Stimulated activated naive B cell treated with anti-CD40 and anti-IgM and Interleukin-4, amounts not matched to agents 10 μg/mL and 1 μg/mL and 100 μg/mL, for 72 hours (primary cell): ENCODE results near the gene PFDN1.

Experiments
- ATAC-seq, 2 donors: fragments of 150-1000 bp; cut with Tn5 transposase; replicated peaks; 2 replicates each; pipeline ENCODE4 v1.10.0; 2021; ENCODE audit warnings: moderate library complexity in 1 of 2
- DNase-seq: peaks from one replicate; pipeline ENCODE4 v3.0.0; 2021
- H3K27ac Mint-ChIP-seq: one replicate; pipeline ENCODE4 v1.8.0; 2022; ENCODE audit warnings: mild to moderate bottlenecking, mixed read lengths
- H3K27me3 Mint-ChIP-seq, 2 donors: one replicate each; pipeline ENCODE4 v1.8.0; 2022; ENCODE audit warnings: mixed read lengths in 2 of 2
- H3K36me3 Mint-ChIP-seq, 2 donors: one replicate each; pipeline ENCODE4 v1.8.0; 2022; ENCODE audit warnings: mixed read lengths in 2 of 2, mild to moderate bottlenecking in 1 of 2
- H3K4me1 Mint-ChIP-seq, 2 donors: one replicate each; pipeline ENCODE4 v1.8.0; 2022; ENCODE audit warnings: mixed read lengths in 2 of 2, mild to moderate bottlenecking in 1 of 2
- H3K4me3 Mint-ChIP-seq, 2 donors: one replicate each; pipeline ENCODE4 v1.8.0; 2022; ENCODE audit warnings: mild to moderate bottlenecking in 2 of 2, mixed read lengths in 2 of 2, moderate library complexity in 1 of 2
- H3K9me3 Mint-ChIP-seq, 2 donors: one replicate each; pipeline ENCODE4 v1.8.0; 2022; ENCODE audit warnings: mixed read lengths in 2 of 2, mild to moderate bottlenecking in 1 of 2

The PFDN1 gene

DNA sequence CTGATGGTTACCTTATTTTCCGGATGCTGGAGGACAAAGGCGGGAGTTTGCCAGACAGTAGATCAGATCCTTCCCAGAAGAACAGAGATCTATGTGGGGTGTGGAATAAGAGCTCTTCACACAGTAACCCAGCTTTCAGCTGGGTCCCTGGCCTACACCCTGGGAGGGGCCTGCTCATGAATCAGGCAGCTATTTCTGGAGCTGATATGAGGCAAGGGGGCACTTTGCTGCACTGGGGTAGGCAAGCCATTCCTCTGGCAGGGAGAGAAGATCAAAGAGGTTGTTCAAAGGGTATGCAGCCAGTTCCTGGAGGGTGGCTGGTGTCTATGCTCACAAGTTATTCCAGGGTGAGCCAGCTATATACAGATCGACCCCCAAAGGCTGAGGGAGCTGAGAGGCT lies 79.3 kb downstream of the PFDN1 start:
- H3K9me3 Mint-ChIP-seq = no peaks in the 10 kb centered on the region
- H3K27ac Mint-ChIP-seq = no peak overlapping the region
- peaks cover 19 to 25% of the 10 kb centered on the region in 2 donors for H3K4me1 Mint-ChIP-seq
- ATAC-seq (no peak), DNase-seq (no peak)
- no peak overlapping the region for H3K4me3 Mint-ChIP-seq
- H3K36me3 Mint-ChIP-seq = peaks cover 11% of the 10 kb centered on the region in 2 donors
- no peaks in the 10 kb centered on the region for H3K27me3 Mint-ChIP-seq

DNA sequence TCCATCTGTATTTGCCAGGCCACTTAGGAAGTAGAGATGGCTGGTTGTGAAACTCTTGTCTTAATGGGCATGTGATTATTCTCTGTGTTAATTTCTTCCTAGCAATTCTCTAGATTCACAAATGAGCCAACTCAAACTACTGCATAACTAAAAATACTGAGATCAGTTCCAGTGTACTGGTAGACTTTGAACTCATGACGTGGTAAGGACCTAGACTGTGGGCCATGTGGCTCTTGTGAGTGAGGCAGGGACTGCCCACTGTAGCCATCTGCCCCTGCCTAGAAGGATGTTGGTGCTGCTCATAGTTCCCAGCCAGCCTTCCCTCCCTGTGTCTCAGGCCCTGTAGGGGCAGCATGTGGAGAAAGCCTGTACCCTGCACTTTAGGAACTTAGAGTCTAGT lies 80.5 kb downstream of the PFDN1 start:
- Mint-ChIP-seq H3K27me3 (no peaks in the 10 kb centered on the region), H3K9me3 (no peaks in the 10 kb centered on the region), H3K27ac (no peak overlapping the region), H3K36me3 (peaks cover 11% of the 10 kb centered on the region in 2 donors), H3K4me1 (peaks cover 19 to 25% of the 10 kb centered on the region in 2 donors), H3K4me3 (no peak overlapping the region)
- ATAC-seq (no peak), DNase-seq (no peak)

DNA sequence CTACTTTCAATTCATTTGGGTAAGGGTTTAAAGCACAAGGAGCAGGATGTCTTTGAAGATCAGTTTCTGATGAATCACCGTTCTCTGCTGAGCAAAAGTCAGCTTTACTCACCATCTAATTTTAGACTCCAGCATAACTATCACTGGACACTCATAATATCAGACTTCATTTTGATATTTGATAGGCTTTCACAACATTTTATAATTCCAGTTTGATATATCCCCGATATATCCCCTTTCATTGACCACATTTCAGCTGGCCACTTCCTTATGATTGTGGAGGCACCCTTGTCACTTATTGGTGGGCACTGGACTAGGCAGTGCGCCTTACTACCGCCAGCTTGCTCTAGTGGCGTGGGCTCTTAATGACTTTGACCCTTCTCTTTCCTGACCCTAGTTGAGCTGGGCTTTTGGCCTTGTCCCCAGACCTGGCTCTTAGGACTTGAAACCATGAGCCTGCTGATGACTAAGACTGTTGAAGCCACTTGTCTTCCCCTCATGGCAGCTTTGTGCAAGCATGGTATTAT lies 81.1 kb downstream of the PFDN1 start:
- no peak for DNase-seq
- Mint-ChIP-seq H3K36me3 (peaks cover 11% of the 10 kb centered on the region in 2 donors), H3K4me1 (peaks cover 19 to 25% of the 10 kb centered on the region in 2 donors), H3K27ac (peak overlapping the region; percentile 49), H3K27me3 (no peaks in the 10 kb centered on the region), H3K4me3 (no peak overlapping the region), H3K9me3 (no peaks in the 10 kb centered on the region)
- peak; percentile 36 to 59 for ATAC-seq

DNA sequence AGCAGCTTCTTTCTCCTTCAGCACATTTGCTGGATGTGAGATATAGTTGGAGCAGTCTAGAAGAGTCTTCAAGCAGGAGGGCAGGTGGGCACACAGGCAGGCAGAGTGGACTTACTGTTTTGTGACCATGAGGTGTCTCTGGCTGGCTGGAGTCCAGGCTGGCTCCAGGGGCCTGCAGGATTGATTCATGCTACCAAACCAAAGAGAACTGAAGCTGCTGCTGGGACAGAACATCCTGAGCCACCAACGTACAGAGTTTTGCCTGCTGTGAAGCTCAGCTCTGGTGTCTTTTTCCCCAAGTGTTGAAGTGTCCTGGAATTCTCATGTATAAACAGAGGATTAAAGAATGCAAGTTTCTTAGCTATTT lies 82.2 kb downstream of the PFDN1 start:
- no peaks in the 10 kb centered on the region for H3K27me3 Mint-ChIP-seq
- H3K36me3 Mint-ChIP-seq = peaks cover 5 to 11% of the 10 kb centered on the region in 2 donors
- no peak for ATAC-seq
- peak overlapping the region; percentile 42 for H3K27ac Mint-ChIP-seq
- no peaks in the 10 kb centered on the region for H3K9me3 Mint-ChIP-seq
- peaks cover 19 to 25% of the 10 kb centered on the region in 2 donors for H3K4me1 Mint-ChIP-seq
- no peak overlapping the region for H3K4me3 Mint-ChIP-seq
- no peak for DNase-seq

DNA sequence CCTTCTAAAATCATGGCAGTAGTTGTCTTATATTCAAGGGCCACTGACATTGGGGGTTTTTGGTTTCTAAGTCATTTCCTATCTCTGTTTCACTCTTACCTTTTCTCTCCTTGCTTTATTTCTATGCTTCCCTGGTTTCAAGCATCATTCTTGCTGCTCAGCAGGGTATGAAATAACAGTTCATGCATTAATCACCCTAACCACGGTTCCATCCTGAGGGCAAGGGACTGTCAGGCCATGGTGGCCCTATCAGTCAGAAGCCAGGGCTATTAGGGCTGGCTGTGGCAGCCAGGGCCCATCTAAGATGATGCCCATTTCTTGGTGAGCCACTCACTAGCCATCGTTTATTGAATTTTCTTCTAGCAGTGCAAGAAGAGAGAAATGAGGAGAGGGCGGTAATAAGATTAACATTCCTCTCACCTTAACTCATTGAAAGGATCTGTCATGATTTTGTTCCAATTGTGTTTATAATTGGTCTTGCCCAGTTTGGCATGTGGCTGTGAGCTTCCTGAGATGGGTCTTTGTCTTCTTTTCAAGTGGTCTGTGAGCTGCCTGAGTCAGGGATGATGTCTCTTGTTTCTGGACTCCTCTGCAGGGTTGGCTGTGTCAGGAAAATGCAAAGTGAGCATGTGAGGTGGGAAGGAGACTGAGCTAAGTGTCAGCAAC lies 82.7 kb downstream of the PFDN1 start:
- H3K9me3 Mint-ChIP-seq = no peaks in the 10 kb centered on the region
- peaks cover 19 to 25% of the 10 kb centered on the region in 2 donors for H3K4me1 Mint-ChIP-seq
- H3K27ac Mint-ChIP-seq = peak overlapping the region; percentile 42
- no peak overlapping the region for H3K4me3 Mint-ChIP-seq
- H3K36me3 Mint-ChIP-seq = peaks cover 5 to 11% of the 10 kb centered on the region in 2 donors
- ATAC-seq (peak; percentile 84 to 93), DNase-seq (peak; percentile 13)
- no peaks in the 10 kb centered on the region for H3K27me3 Mint-ChIP-seq

DNA sequence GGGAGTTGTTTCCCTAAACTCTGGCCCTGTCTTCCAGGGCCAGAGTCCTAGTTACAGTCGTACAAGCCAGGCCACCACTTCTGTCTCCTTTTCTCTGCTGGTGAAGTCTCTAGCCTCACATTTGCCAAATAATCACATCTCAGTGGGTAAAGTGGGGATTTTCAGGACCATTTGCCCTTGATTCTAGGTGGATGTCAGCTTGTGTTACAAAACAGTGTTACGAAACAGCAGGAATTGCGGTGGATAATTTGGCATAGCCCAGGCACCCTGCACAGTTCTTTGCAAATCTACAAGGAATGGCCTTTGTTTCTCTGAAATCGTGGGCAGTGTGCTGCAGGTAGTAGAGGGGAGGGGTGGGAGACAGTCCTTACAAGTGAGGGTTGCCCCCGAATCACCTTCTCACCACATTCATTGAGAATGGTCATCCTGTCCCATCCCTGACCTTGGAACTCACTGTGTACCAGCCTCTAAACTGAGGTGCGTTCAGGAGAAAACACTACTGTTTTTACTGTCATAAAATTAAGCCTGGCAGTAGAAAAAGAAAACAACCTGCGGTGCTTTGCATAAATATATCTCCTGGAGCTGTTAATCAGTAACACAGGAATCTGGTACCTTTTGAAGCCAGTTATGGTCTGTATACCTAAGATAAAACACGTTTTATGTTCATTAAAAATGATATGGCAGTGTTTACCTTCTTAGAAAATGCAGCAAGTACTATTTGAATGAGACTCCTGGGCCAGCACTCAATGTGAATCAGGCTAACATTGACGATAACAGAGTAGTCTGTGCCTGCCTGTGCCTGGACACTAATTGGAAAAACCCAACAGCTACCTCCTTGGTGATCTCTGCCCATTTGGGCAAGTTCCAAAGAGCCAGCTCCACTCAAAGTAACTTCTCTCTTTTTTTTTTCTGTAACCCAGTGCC lies 83.6 kb downstream of the PFDN1 start:
- H3K4me3 Mint-ChIP-seq = no peak overlapping the region
- H3K27ac Mint-ChIP-seq = no peak overlapping the region
- peaks cover 19 to 25% of the 10 kb centered on the region in 2 donors for H3K4me1 Mint-ChIP-seq
- DNase-seq (no peak), ATAC-seq (peak; percentile 13 to 19)
- no peaks in the 10 kb centered on the region for H3K9me3 Mint-ChIP-seq
- H3K36me3 Mint-ChIP-seq = peaks cover 5 to 11% of the 10 kb centered on the region in 2 donors
- H3K27me3 Mint-ChIP-seq = no peaks in the 10 kb centered on the region

DNA sequence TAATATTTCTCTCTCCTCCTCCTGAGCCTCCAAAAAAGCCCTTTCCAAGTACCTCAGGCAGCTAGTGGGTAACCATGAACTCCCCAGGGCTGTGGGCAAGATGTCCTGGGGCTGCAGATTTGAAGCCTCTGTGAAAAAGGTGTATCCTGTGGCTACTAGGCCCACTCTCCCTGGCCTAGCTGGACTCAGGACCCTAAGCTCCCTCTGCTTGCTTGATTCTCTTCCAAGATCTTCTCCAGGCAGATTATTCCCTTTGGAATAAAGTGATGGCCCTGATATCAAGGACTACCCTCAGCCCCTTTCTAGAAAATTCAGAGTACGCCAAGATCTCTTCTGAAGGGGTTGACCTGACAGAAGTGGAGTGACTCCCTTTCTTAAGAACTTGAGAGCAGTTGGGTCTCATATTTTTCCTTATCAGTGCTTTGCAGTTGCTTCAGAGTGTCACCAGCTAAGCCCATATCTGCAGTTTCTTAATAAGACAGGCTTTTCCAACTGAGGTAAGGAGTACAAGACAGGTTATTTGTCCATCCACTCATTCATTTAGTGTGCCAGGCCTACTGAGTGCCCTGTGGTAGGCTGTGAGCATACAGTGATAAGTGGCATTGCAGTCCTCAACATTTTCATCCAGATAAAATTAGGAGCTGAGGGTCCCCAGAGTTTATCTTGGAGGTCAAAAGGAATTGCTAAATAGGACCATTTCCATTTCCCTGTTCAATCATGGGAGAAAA lies 85.4 kb downstream of the PFDN1 start:
- DNase-seq = no peak
- no peak overlapping the region for H3K4me3 Mint-ChIP-seq
- ATAC-seq = no peak

DNA sequence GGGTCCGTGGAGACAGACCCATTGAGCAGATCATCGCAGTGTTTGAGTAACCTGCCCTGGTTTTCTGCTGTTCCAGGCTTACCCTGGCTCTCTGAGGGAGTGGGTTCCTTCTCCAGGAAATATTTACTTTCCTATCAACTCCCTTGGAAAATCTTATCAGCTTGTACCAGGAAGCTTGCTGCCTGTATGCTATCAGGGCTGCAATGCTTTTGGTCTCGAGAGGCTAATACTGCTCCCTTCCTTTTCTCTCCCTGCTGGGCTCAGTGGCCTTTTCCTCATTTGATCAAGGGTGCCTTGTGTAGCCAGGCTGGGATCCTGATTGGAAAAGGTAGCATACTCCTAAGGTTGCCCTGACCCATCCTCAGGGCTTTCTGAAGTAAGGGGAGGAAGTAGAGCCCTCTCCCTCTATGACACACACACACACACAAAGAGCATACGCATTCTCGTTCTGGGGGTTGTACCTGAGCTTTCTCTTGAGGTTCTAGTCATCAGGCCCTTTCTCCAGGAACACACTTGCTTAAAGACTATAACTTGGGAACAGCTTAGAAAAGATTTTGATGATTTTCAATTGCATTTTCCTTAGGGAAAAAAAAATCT lies 86.3 kb downstream of the PFDN1 start:
- Mint-ChIP-seq H3K4me3 (no peak overlapping the region), H3K9me3 (no peaks in the 10 kb centered on the region), H3K4me1 (peaks cover 14 to 19% of the 10 kb centered on the region in 2 donors), H3K27me3 (no peaks in the 10 kb centered on the region), H3K27ac (no peak overlapping the region), H3K36me3 (peaks cover 2 to 6% of the 10 kb centered on the region in 2 donors)
- no peak for ATAC-seq
- DNase-seq = no peak

More for the DNA sequence above, 85.4 kb downstream of the PFDN1 start:
- no peaks in the 10 kb centered on the region for H3K9me3 Mint-ChIP-seq
- H3K4me1 Mint-ChIP-seq = peaks cover 19 to 25% of the 10 kb centered on the region in 2 donors
- no peak overlapping the region for H3K27ac Mint-ChIP-seq
- no peaks in the 10 kb centered on the region for H3K27me3 Mint-ChIP-seq
- peaks cover 2 to 11% of the 10 kb centered on the region in 2 donors for H3K36me3 Mint-ChIP-seq

DNA sequence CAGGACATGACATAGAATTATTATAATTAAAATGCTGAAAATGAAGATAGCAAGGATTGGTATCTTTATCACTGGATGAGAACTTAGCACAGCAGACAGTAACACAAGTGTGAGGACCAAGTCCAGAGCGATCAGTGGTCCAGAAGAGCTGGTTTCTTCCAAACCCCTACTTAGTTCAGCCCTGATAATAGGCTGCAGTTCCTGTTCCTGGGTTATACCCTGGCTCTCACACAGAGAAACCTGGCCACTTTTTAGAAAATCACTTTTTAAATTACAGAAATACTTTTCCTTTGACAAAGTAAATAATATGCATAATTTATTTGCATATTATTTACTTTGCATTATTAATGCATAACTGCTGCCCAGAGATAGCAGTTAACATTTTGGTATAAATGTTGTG lies 87.6 kb downstream of the PFDN1 start:
- Mint-ChIP-seq H3K36me3 (peaks cover 0 to 3% of the 10 kb centered on the region in 2 donors), H3K4me1 (peaks cover 5 to 7% of the 10 kb centered on the region in 2 donors), H3K4me3 (no peak overlapping the region), H3K27ac (no peak overlapping the region), H3K9me3 (no peaks in the 10 kb centered on the region), H3K27me3 (no peaks in the 10 kb centered on the region)
- no peak for ATAC-seq
- no peak for DNase-seq

DNA sequence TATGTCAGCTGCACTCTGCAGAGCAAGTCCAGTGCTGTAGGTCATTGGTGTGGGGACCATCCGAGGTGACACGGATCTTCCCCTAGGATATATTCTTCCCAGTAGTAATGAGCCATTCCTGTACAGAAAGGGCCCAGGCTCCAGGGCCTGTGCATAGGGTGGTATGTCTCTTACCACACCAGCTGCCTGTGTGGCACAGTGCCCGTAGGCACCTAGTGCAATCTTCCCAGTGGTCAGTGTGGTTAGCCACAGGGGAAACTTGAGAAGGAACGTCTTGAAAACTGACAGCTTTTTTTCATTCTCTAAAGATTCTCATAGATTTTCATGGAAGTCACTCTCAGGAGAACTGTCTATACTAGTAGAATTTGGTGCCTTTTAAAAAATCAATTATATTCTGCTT lies 88.1 kb downstream of the PFDN1 start:
- Mint-ChIP-seq H3K27ac (no peak overlapping the region), H3K4me3 (no peak overlapping the region), H3K36me3 (peaks cover 0 to 3% of the 10 kb centered on the region in 2 donors), H3K9me3 (no peaks in the 10 kb centered on the region), H3K4me1 (peaks cover under 1 to 2% of the 10 kb centered on the region in 2 donors), H3K27me3 (no peaks in the 10 kb centered on the region)
- no peak for DNase-seq
- no peak for ATAC-seq

DNA sequence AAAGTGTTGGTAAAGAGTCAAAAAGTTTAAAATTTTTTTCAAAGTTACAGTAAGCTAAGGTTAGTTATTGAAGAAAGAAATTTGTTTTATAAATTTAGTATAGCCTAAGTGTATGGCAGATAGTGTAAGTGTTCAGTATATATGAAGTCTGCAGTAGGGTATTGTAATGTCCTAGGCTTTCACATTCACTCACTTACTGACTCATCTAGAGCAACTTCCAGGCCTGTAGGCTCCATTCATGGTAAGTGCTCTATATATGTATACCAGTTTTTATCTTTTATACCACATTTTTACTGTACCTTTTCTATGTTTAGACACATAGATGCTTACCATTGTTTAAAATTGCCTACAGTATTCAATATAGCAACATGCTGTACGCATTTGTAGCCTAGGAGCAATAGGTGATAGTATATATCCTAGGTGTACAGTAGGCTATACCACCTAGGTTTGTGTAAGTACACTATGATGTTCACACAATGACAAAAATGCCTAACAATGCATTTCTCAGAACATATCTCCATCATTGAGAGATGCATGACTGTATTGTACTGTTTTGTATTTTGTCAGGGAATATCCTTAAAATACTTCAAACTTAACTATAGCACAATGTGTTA lies 89.4 kb downstream of the PFDN1 start:
- Mint-ChIP-seq H3K4me1 (no peaks in the 10 kb centered on the region), H3K27me3 (no peaks in the 10 kb centered on the region), H3K27ac (no peak overlapping the region), H3K4me3 (no peak overlapping the region), H3K36me3 (peaks cover 0 to 7% of the 10 kb centered on the region in 2 donors), H3K9me3 (no peaks in the 10 kb centered on the region)
- ATAC-seq (peak in 1 of 2 donors; percentile 59), DNase-seq (no peak)

DNA sequence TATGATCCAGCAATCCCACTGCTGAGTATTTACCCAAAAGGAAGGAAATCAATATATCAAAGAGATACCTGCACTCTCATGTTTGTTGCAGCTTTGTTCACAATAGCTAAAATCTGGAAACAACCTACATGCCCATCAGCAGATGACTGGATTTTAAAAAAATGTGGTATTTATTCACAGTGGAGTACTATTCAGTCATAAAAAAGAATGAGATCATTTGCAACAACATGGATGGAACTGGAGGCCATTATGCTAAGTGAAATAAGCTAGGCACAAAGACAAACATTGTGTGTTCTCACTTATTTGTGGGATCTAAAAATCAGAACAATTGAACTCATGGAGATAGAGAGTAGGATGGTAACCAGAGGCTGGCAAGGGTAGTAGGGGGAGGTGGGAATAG lies 94.8 kb downstream of the PFDN1 start:
- DNase-seq (no peak), ATAC-seq (no peak)
- Mint-ChIP-seq H3K36me3 (peaks cover 9 to 32% of the 10 kb centered on the region in 2 donors), H3K9me3 (peaks cover 0 to 4% of the 10 kb centered on the region in 2 donors), H3K27ac (no peak overlapping the region), H3K27me3 (no peaks in the 10 kb centered on the region), H3K4me3 (no peak overlapping the region), H3K4me1 (peaks cover 6 to 8% of the 10 kb centered on the region in 2 donors)

DNA sequence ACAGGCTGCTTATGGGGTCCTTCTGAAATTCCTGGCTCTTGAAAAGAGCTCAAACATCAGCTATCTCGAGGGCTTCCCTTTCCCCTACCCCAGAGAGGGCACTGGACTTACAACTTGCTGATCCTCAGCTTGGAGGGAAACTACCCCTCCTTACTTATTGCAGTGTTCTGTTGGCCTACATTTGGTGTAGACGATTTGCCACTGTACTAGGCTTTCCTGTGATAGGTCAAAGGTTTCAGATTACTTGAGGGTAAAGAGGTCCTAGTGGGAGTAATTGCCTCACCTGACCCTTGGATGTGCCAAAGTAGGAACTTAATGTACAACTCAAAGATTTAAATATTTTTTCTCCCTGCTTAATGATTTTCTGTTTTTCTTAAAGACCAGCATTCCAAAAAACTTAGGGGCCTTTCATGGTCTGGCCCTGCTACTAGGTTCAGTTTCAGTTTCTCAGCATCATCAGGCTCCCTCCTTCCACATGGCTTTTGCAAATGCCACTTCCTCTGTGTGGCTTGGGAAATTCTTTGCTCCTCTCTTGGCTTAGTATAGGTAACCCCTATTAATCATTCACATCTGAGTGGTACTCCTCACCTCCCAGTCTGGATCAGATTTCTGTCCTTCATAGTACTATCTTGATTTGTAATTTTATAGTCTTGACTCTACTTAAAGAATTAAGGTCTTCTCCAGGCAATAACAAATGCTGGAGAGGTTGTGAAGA lies 95.5 kb downstream of the PFDN1 start:
- peaks cover 0 to 4% of the 10 kb centered on the region in 2 donors for H3K9me3 Mint-ChIP-seq

More for the DNA sequence above, 95.5 kb downstream of the PFDN1 start:
- ATAC-seq (peak; percentile 50 to 71), DNase-seq (no peak)
- peaks cover 9 to 33% of the 10 kb centered on the region in 2 donors for H3K36me3 Mint-ChIP-seq
- H3K4me1 Mint-ChIP-seq = peaks cover 6 to 8% of the 10 kb centered on the region in 2 donors
- no peak overlapping the region for H3K27ac Mint-ChIP-seq
- H3K27me3 Mint-ChIP-seq = no peaks in the 10 kb centered on the region
- no peak overlapping the region for H3K4me3 Mint-ChIP-seq
